ENCODE data around the gene GIT2. TPM values are rescaled to one million over a fixed set of nuclear protein-coding genes. Genes with fewer than 3 reads are reported as not detected.

GIT2 gene
- total and polyA plus RNA-seq, 2 experiments from 2014 or later: 15.8 to 20.9 TPM

DNA sequence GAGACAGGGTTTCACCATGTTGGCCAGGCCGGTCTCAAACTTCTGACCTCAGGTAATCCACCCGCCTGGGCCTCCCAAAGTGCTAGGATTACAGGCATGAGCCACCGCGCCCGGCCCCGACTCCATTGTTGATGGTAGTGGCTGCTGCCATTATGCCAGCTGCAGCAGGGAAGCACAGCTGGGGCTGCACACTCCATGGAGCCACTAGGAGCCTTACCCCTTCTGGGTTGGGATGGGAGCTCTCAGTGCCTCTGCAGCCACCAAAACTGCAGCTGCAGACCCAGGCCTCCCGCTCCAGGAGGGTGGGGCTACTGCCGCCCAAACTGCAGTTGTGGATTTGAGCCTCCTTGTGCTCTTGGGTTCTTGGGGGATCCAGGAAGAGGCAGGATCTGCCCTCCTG lies 70.2 kb downstream of the GIT2 start:
- H3K4me1 Mint-ChIP-seq: peaks cover 8% of the 10 kb centered on the region

More for the DNA sequence above, 70.2 kb downstream of the GIT2 start:
- no peaks in the 10 kb centered on the region for H4K20me1 ChIP-seq (replicated peaks; ENCODE audit: insufficient read depth)
- Mint-ChIP-seq H3K27me3 (ENCODE audit: insufficient read depth, low read depth, poor library complexity) (peaks cover 11% of the 10 kb centered on the region), H3K36me3 (ENCODE audit: low read depth) (peaks cover 14% of the 10 kb centered on the region), H3K4me3 (no peak overlapping the region), H3K27ac (no peak overlapping the region), H3K9me3 (peaks cover 4% of the 10 kb centered on the region; the same call in 1 of the 3 replicates)
- no peak overlapping the region for H3K27ac ChIP-seq (ENCODE audit: low read depth)
- no peak for DNase-seq (ENCODE audit: low spot score)
- no peaks in the 10 kb centered on the region for H3K9me2 ChIP-seq (ENCODE audit: insufficient read depth)
- ATAC-seq: no peak
- no peaks in the 10 kb centered on the region; the same call in 1 of the 2 replicates for H3K36me3 ChIP-seq (ENCODE audit: insufficient read depth)
- TF ChIP-seq EZH2phosphoT487 (IDR thresholded peaks at IDR 0.05; ENCODE audit: unreplicated experiment) (no peak), REST (IDR thresholded peaks at IDR 0.05; ENCODE audit: unreplicated experiment) (no peak), POLR2AphosphoS5 (IDR thresholded peaks at IDR 0.05; ENCODE audit: low read depth) (no peak), CTCF (conservative IDR thresholded peaks at IDR 0.05; ENCODE audit: low read depth in 2 of 2) (no peak), CREB1 (CRISPR knock-in tag; IDR thresholded peaks at IDR 0.05; ENCODE audit: low read depth) (no peak), EZH2 (IDR thresholded peaks at IDR 0.05; ENCODE audit: low read depth, unreplicated experiment) (no peak)
- H3K4me1 ChIP-seq (ENCODE audit: insufficient read depth): no peaks in the 10 kb centered on the region
- H3K27me3 ChIP-seq (ENCODE audit: insufficient read depth): no peaks in the 10 kb centered on the region
- H3K4me2 ChIP-seq: no peak overlapping the region
- no peak overlapping the region for H3K4me3 ChIP-seq
- H3F3A ChIP-seq (replicated peaks; ENCODE audit: low read depth): no peaks in the 10 kb centered on the region
- H2AFZ ChIP-seq: no peak overlapping the region
- H3K79me2 ChIP-seq (replicated peaks; ENCODE audit: insufficient read depth): no peaks in the 10 kb centered on the region

All from GM23338 (cell line).